HG03139 (cell line): ENCODE data around the gene RPGRIP1.
"Not testable (repeated sequence)": the region's sequence is repeated elsewhere in the genome, so short reads cannot be mapped to it uniquely, and the experiment has no call there.

Experiments
- ATAC-seq: cut with Tn5 transposase; IDR thresholded peaks from one replicate; pipeline ENCODE4 v1.9.1; 2021; ENCODE audit not compliant: unreplicated experiment

The RPGRIP1 gene

DNA sequence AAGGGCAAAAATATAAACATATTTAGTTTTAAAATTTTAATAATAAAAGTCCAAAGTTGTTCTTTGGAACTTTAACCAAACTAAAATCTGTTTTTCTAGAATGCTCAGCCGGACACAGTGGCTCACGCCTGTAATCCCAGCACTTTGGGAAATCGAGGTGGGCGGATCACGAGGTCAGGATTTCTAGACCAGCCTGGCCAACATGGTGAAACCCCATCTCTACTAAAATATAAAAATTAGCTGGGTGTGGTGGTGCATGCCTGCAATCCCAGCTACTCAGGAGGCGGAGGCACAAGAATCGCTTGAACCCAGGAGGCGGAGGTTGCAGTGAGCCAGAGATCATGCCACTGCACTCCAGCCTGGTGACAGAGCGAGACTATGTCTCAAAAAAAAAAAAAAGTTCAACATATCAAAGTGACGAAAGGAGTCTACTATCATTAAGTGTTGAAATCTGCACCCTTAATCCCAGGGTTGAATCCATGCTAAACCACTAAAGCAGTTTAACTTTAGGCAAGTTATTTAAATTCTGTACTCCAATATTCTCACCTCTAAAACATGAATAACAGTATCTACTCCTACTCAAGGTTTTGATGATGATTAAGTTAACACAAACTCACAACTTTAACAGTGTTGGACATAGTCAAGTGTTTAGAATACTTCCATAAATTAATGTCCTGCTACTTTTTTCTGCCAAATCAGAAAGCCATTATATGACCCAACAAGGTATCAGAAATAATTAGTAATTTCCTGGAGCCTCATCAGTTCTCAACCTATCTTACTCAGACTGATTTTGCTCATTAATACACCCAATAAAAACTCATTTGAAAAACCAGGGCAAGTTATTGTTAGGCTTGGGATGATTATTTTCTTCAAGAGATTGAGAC, 21.6 kb upstream of the RPGRIP1 start:
- no peak for ATAC-seq

DNA sequence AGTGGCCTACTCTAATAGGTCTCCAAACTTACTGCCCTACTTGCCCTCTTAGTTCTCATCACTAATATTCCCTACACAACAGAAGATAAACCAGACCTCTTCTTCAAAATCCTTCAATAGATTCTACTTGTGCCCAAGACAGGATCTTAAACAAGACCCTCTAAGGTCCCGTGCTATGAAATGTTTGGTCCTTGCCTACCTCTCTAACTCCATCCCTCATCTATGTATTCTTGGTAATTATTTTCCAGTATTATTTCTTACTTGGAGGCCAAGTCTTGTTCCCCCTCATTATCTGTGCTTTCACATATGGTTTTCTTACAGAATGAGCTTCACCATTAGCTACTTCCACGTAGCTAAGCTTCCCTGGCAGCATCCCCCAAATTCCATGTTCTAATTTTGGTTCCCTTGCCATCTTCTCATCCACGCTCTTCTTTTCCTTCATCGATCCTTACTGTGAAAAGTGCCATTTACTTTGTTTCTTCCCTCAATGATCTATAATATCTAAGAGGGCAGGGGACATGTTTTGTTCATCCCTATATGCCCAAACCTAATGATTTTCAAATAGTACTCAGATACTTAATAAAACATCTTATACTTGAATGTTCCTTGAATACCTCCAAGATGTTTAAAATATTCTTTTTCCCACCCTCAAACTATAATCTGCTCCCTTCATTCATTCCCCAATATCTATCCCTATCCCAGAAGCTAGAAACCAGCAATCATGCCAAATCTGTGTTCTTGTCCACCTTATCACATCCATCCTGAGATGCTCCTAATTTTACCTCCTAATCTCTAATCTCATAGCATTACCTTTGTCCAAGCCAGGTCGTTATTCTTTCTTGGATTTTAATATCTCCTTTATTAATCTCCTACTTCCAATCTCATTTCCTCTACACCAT, 20.7 kb upstream of the RPGRIP1 start:
- no peak for ATAC-seq

DNA sequence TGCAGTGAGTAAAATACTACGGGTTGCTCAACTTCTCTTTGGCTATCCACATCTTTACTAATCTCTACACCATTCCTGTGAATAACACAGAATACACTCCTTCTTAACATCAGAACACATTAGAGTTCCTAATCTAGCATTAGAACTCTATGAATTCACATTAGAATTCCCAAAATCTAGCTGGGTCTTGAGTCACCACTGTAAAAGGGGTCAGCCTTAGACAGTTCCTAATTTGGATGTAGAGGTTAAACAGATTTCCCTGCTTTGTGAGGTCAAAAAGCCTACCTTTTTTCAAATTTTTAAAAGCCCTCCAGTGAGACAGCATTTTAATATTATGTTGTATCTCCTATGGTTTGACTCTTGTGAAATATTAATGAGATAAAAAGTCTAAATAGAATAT, 18.1 kb upstream of the RPGRIP1 start:
- no peak for ATAC-seq

DNA sequence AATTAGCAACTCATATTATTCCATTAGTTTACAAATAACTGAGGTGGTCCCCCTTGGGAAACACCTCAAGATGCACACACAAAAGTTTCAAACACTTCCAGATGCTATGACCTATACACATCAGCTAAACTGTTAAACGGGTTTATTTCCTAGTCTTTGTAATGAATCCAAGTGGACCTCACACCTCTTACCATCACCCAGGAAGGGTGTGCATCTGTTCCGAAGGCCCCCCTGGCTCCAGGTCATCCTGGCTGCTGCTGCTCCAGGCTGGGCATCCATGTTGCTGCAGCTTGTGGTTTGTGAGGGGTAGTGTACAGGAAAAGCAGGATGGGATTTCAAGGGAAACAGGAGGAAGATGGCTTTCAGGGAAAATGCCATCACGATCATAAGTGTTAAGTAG, 17.5 kb upstream of the RPGRIP1 start:
- ATAC-seq, result no peak

DNA sequence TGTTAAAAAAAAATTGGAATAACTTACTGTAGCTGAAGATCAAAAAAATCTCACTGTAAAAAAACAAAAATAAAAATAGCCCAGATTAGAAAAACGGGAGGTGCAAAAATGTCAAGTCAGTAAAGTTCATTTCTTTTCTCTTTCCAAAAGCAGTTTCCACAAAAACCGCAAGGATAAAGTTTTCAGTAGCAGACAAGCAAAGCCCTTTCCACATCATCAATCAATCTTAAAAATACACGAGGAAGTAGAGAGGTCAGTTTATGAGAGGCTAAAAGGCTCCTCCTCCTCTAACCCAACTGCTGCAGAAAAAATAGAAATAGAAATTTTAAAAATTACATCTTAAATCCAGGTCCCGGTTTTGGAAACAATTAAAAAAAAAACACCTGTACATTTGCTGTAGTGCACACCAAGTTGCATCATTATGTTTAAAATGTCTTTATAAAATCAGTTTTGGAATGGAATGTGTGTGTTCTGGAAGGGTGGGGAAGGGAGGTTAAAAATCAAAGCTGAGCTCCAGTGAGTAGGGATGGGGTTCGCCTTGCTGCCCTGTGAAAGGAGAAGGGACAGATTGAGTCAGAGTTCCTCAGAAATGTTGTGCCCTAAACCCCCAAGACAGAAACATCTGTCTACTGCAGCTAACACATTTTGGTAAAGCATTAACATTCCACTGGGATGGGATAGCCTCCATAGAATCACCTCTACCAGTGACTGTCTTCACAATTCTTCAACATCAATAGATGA, 16.4 kb upstream of the RPGRIP1 start:
- no peak for ATAC-seq

DNA sequence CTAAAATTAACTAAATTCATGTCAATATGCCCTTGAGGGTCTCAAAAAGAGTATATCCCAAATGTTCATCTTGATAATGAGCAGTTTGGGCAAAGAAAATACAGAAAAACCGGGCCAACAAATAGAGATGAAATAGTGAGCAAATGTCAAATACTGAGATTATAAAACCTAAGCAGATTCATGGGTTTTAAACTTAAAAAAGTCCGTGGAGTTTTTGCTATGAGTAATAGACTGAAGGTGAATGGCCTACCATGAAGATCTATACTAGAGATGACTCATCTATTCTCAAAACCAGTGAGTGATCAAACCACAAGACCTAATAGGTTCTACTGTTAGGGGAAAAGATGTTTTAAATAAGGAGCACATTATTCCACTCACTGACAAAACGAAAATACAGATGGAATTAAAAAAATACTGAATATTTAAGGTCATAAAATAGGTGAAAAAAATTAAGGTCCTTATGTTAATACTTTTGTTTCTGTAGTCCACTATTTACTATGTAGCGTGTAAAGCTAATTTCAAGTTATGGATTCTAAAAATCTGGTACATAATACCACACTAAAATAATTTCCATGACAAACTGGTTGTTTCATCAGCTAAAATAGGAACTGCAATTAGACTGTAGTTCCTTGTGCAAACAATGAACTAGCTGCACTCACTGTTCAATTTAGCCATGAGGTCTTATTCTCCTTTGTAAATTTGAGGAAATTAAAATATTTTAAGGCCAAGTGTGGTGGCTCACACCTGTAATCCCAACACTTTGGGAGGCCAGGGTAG, 15.7 kb upstream of the RPGRIP1 start:
- ATAC-seq, result peak; percentile 48

DNA sequence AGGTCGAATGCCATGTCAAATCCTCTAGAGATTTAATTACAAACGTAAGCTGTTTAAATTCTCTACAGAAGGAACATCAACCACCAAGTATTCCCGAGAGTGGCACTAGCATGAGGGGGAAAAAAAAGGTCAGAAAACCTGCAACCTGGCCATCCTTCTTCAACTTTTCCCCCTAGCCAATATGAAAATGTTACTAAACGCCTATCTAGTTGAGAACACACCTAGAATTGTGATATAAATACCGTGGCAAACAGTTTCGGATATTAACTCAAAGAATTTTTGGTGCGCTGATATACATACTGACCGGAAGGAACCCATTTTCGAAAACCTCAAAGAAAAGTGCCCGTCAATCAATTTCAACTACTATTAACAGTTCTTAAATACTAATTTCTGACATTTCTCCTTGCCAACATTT, 12.4 kb upstream of the RPGRIP1 start:
- ATAC-seq, result no peak

DNA sequence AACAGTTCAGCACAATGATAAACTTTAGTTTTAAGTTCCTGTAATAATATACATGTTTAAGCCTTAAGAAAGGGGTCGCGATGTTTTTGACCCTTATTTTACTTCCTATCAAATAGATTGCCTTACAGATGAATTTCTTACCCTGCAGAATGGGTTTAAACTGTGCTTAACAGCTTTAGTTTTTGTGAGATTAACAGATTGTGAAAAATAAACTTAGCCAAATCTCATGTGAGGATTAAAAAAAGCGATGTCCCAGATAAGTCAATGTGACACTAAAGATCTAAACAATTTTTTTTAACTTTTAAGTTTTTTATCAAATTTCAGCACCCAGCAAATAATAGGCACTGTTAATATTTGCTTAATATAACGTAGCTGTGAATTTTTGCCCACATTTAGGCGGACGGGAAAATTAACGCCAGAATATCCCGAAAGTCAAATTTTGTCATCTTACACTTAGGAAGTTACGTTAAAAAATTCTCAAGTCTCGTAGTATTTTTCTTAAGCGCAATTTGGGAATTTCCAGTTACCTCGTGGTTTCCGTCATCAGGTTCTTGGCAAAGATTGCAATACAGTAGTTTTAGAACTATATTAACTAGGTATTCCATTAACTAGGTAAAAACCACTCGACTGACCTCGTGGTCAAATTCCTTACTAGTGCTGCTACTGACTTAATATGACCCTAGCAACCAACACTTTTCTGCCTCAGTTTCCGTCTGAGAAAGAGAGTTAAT, 11.8 kb upstream of the RPGRIP1 start:
- no peak for ATAC-seq

DNA sequence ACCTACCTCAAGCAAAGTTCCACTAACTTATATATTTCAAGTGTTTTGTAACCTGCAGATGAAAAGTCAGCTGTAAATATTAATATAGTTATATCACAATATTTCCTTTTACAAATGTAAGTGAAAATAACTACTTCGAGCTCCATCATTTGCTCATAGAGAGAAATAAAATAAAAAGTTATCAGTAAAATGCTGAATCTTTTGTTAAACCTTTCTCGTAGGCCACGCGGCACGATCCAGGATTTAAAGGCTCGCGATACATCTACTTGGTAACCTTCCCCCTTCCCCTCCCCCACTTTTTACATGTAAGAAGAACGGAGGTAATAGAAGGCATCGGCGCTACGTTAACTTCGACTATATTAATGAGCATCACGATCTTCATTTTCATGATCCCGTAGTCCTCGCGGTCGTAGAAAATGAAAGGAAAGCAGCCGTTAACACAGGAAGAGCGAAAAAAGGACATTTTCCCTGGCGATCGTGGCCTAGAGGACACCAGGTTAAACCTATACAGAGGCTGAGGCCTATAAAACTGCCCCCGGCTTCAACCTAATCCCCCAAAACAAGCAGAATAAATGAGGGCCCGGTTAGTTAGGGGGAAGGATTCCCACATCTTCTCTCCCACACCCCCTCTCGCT, 11.1 kb upstream of the RPGRIP1 start:
- no peak for ATAC-seq

DNA sequence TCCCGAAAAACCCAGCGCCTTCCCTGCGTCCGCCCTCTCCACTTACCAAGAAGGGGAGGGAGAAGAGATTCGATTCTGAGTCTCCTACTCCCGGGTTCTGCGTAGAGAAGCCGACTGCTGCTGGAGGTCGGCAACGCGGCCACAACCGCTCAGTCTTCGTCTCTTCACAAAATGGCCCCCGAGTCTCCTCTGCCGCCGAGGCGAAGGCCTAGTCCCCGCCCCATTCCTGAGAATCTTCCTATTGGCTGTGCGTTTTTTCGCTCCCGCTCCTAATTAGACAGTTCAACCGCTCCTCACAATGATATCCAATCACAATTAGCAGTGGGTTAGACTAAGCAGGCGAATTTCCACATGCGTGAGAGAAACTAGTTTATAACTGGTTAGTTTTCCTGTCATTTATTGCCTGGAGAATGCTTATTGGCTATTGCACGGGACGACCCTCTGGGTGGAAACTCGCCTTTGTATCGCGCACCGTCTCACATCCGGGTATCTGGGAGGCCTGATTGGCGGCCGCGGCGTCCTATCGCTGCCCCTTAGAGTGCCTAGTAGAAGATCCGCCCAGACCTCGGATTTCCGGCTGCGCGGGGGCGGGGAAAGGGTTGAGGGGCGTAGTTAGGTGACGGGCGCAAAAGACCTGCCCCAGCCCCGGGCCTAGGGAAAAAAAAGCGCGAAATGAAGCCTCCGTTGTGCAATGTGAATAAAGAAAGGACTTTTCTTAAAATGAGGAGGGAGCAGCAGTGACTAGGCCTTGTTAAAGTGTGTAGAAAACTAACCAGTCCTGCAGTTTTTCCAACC, 10.4 kb upstream of the RPGRIP1 start, which contains the start of gene HNRNPC:
HNRNPC (minus strand) TSS at position 191 of the 795 bp plus-strand sequence. CDS start 35,249 bp downstream, outside the sequence.
- peak; percentile 88 for ATAC-seq

DNA sequence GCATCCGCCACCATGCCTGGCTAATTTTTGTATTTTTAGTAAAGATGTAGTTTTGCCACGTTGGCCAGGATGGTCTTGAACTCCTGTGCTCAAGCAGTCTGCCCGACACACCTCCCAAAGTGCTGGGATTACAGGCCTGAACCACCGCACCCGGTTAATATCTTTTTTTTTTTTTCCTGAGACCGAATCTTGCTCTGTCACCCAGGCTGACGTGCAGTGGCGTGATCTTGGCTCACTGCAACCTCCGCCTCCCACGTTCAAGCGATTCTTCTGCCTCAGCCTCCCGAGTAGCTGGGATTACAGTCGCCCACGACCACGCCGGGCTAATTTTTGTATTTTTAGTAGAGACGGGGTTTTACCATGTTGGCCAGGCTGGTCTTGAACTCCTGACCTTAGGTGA, 7.2 kb upstream of the RPGRIP1 start:
- not testable (repeated sequence) for ATAC-seq

DNA sequence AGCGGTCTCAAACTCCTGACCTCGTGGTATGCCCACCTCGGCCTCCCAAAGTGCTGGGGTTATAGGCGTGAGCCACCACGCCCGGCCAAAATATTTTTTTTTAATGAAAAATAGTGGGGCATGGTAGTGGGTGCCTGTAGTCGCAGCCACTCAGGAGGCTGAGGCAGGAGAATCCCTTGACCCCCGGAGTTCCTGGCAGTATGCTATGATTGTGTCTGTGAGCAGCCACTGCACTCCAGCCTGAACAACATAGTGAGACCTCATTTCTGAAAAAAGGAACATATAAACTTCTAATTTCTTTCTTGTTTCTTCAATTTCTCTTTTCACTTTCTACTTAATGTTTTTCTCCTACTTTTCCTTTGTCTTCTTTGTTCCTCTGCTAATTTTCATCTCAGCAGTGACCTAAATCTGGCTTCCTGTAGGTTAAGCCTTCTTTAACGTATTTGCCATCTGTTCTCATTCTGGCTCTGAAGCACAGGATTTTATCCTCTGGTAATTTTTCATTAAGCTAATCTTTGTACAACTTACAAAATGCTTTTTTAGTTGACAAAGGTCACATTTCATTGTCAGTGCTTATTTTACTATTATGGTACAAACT, 4.5 kb upstream of the RPGRIP1 start:
- no peak for ATAC-seq

DNA sequence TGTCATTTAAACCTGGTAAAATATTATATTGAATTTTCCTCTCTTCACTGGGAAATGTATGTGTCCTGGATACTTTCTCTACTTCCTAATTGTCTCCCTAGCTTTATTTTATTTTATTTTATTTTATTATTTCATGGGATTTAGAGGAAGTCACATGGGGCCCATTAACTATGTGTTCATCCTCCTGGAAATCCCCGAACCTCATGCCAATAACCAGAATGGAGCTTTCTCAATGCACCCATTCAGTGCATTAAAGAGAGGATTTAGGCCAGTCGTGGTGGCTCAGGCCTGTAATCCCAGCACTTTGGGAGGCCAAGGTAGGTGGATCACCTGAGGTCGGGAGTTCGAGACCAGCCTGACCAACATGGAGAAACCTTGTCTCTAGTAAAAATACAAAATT, 1.3 kb upstream of the RPGRIP1 start:
- ATAC-seq, result no peak

DNA sequence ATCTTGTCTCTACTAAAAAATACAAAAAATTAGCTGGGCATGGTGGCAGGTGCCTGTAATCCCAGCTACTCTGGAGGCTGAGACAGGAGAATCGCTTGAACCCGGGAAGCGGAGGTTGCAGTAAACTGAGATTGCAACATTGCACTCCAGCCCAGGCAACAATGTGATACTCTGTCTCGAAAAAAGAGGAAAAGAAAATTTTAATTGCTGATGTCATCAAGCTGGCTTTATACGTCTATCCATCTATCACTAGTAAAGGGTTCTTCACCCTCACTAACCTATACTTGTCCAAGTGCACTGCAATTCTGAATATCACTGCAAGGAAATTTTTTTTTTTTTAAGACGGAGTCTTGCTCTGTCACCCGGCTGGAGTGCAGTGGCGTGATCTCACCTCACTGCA, 2.0 kb downstream of the RPGRIP1 start:
- ATAC-seq, result not testable (repeated sequence)

DNA sequence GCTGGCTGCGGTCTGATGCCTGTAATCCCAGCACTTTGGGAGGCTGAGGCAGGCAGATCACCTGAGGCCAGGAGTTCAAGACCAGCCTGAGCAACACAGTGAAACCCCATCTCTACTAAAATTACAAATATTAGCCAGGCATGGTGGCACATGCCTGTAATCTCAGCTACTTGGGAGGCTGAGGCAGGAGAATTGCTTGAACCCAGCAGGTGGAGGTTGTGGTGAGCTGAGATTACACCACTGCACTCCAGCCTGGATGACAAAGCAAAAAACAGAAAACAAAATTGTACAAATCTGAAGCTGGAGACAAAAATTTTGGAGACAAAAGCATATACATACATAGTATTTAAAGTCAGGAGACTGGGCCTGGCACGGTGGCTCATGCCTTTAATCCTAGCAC, 6.6 kb downstream of the RPGRIP1 start:
- not testable (repeated sequence) for ATAC-seq

DNA sequence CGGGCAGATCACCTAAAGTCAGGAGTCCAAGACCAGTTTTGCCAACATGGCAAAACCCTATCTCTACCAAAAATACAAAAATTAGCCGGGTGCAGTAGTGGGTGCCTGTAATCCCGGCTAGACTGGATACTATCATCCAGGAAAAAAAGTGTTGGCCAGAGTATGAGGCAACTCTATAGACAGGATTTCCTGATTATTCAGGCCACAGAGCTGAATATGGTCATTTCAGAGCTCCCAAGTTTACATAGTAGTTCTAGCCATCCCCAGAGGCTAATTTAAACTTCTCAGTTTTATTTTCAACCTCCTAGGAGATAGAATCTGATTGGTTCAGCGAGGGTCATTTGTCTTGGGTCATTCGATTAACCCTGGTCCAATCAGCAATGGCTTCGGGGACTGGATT, 7.3 kb downstream of the RPGRIP1 start:
- no peak for ATAC-seq

DNA sequence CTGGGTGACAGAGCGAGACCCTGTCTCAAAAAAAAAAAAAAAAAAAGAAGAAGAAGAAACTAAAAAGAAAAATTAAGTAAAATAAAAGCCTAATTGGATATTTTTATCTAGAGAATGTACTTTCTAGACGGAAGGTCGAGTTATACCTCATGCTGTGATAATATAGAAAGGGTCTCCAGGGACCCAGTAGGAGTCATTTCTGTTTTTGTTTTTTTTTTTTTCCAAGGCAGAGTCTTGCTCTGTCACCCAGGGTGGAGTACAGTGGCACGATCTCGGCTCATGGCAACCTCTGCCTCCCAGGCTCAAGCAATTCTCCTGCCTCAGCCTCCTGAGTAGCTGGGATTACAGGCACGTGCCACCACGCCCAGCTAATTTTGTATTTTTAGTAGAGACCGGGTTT, 14.1 kb downstream of the RPGRIP1 start:
- ATAC-seq, result not testable (repeated sequence)

DNA sequence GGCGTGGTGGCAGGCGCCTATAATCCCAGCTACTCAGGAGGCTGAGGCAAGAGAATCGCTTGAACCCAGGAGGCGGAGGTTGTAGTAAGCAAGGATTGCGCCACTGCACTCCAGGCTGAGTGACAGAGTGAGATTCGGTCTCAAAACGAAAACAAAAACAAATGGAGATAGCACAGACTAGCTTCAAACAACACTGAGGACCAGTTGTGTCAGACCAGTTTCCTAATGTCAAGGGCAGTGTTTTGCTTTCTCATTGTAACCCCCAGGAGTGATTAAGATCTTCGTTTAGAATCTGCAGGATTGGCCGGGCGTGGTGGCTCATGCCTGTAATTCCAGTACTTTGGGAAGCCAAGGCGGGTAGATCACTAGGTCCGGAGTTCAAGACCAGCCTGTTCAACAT, 18.5 kb downstream of the RPGRIP1 start:
- ATAC-seq, result no peak
